ENCODE data around the gene FAM234A.

GRCh38 chr16:290681-291405 is 56.2 kb downstream of the FAM234A start:
- TF ChIP-seq POLR2A (IDR thresholded peaks at IDR 0.05; ENCODE audit: low read depth, low read length) (no peak), PAX5 (IDR thresholded peaks at IDR 0.05; ENCODE audit: insufficient read depth, low read length, severe bottlenecking) (no peak), POLR2AphosphoS5 (IDR thresholded peaks at IDR 0.05; ENCODE audit: low read depth, low read length) (no peak), TAF1 (IDR thresholded peaks at IDR 0.05; ENCODE audit: low read depth, low read length) (no peak)

Data from GM12891 (cell line).